Measurements from ENCODE around the gene NAA15.
A peak's percentile ranks its signal among the peaks of the same experiment; 100 is the strongest.

Gene NAA15

GRCh38 chr4:139266208-139266582 lies 35.1 kb upstream of the NAA15 start:
- CTCF ChIA-PET, result interaction anchor here (0.7 to 1.0 kb wide), 2 partner anchors 9 to 14 kb away, joined by 3 to 6 read pairs; partner anchors contain the start of gene MGARP
- H3K27ac ChIP-seq (ENCODE audit: extremely low read depth, low read depth, low read length), result no peak overlapping the region

GRCh38 chr4:139266583-139267257 lies 34.6 kb upstream of the NAA15 start:
- no peaks in the 10 kb centered on the region for H3K4me1 ChIP-seq (ENCODE audit: control insufficient read depth, insufficient read depth, low read length)
- CTCF ChIA-PET, result interaction anchor here (0.7 to 1.0 kb wide), 3 partner anchors 8 to 29 kb away, joined by 3 to 6 read pairs (median 3); partner anchors contain the start of gene MGARP
- H3K36me3 ChIP-seq (ENCODE audit: control insufficient read depth in 2 of 2, insufficient read depth in 1 of 2, low read length in 2 of 2), result no peaks in the 10 kb centered on the region
- H3K4me3 ChIP-seq (ENCODE audit: low read depth, low read length), result peak overlapping the region; percentile 28
- POLR2A ChIA-PET, result interaction anchor here (1.4 kb wide), 1 partner anchor 35 kb away, joined by 3 read pairs; the partner anchor contains the start of gene NAA15
- H3K27ac ChIP-seq (ENCODE audit: extremely low read depth, low read depth, low read length), result no peak overlapping the region
- no peaks in the 10 kb centered on the region for H3K9me3 ChIP-seq (ENCODE audit: control insufficient read depth, insufficient read depth, low read depth, low read length)
- 0 out of 2 replicates have a peak, but pooled peaks have one; percentile 29 for TF ChIP-seq ZNF335 (tag by site-specific recombination; conservative IDR thresholded peaks at IDR 0.05)
- TF ChIP-seq ZNF560 (tag by site-specific recombination; IDR thresholded peaks at IDR 0.05; ENCODE audit: borderline replicate concordance), result no peak
- 0 out of 2 replicates have a peak, but pooled peaks have one; percentile 53 for TF ChIP-seq ZBTB17 (tag by site-specific recombination; IDR thresholded peaks at IDR 0.05)
- peak; percentile 30; the same call in 1 of the 2 replicates for TF ChIP-seq GLIS1 (tag by site-specific recombination; IDR thresholded peaks at IDR 0.05)
- TF ChIP-seq PRDM1 (tag by site-specific recombination; IDR thresholded peaks at IDR 0.05), result peak; percentile 41; the same call in 1 of the 2 replicates
- TF ChIP-seq ZNF600 (tag by site-specific recombination; IDR thresholded peaks at IDR 0.05), result 0 out of 2 replicates have a peak, but pooled peaks have one; percentile 29
- TF ChIP-seq TCF7L2 (IDR thresholded peaks at IDR 0.05; ENCODE audit: borderline replicate concordance, low read depth, low read length), result no peak
- peak; percentile 61; the same call in 1 of the 2 replicates for TF ChIP-seq REST (tag by site-specific recombination; IDR thresholded peaks at IDR 0.05)
- no peak for TF ChIP-seq ZNF645 (tag by site-specific recombination; IDR thresholded peaks at IDR 0.05)

More at GRCh38 chr4:139266208-139266582, 35.1 kb upstream of the NAA15 start:
- no peaks in the 10 kb centered on the region for H3K9me3 ChIP-seq (ENCODE audit: control insufficient read depth, insufficient read depth, low read depth, low read length)
- H3K4me1 ChIP-seq (ENCODE audit: control insufficient read depth, insufficient read depth, low read length), result no peaks in the 10 kb centered on the region
- POLR2A ChIA-PET, result interaction anchor here (1.4 kb wide), 1 partner anchor 35 kb away, joined by 3 read pairs; the partner anchor contains the start of gene NAA15
- TF ChIP-seq KLF10 (tag by site-specific recombination; IDR thresholded peaks at IDR 0.05) (no peak), ZNF148 (tag by site-specific recombination; IDR thresholded peaks at IDR 0.05; ENCODE audit: borderline replicate concordance) (no peak), ZFP37 (tag by site-specific recombination; IDR thresholded peaks at IDR 0.05) (no peak), ZSCAN4 (tag by site-specific recombination; IDR thresholded peaks at IDR 0.05) (no peak), PRDM6 (tag by site-specific recombination; IDR thresholded peaks at IDR 0.05) (peak; percentile 44; the same call in 1 of the 2 replicates), ZNF266 (tag by site-specific recombination; IDR thresholded peaks at IDR 0.05; ENCODE audit: low read depth) (no peak), ZNF645 (tag by site-specific recombination; IDR thresholded peaks at IDR 0.05) (no peak)
- no peaks in the 10 kb centered on the region for H3K36me3 ChIP-seq (ENCODE audit: control insufficient read depth in 2 of 2, insufficient read depth in 1 of 2, low read length in 2 of 2)
- no peak overlapping the region; the same call in 1 of the 2 replicates for H3K4me3 ChIP-seq (ENCODE audit: low read depth, low read length)
